K562 (cell line): ENCODE results near the gene LARP4B. TPM values are rescaled to one million over a fixed set of nuclear protein-coding genes. Genes with fewer than 3 reads are reported as not detected.

Source experiments
- EHMT2 ChIP-seq: fragments of 450-650 bp; IDR thresholded peaks from 2 replicates; pipeline ENCODE4 v1.6.1; 2018; ENCODE audit warnings: antibody characterized with exemption
- FOXA3 ChIP-seq, 2 experiments: fragments of 450-650 bp in 1 of 2; sonication (generic) in 1 of 2; formaldehyde crosslinking; IDR thresholded peaks in 1 of 2; conservative IDR thresholded peaks in 1 of 2; 2 replicates each; pipeline versions ENCODE4 v1.4.0 to v1.8.0; 2020 to 2022; ENCODE audit warnings: mild to moderate bottlenecking in 2 of 2, missing genetic modification reagents in 1 of 2
- KAT7 ChIP-seq: sonication (generic); formaldehyde crosslinking; IDR thresholded peaks from 2 replicates; pipeline ENCODE4 v1.8.0; 2022; ENCODE audit warnings: missing genetic modification reagents, mild to moderate bottlenecking, borderline replicate concordance
- KDM5B ChIP-seq: fragments of 200-600 bp; sonication (generic); IDR thresholded peaks from 2 replicates; pipeline ENCODE4 v1.6.1; 2012; ENCODE audit warnings: low read depth, mild to moderate bottlenecking, moderate library complexity, low read length, control low read depth, inconsistent platforms; ENCODE audit not compliant: insufficient replicate concordance
- NRF1 ChIP-seq, 2 experiments: fragments of 450-650 bp; IDR thresholded peaks in 1 of 2; conservative IDR thresholded peaks in 1 of 2; 2 replicates each; pipeline ENCODE4 v1.6.1; 2014; ENCODE audit warnings: mild to moderate bottlenecking in 2 of 2
- PTTG1 ChIP-seq: fragments of 450-650 bp; IDR thresholded peaks from 2 replicates; pipeline ENCODE4 v1.6.1; 2016; ENCODE audit warnings: low read depth, mild to moderate bottlenecking, missing genetic modification characterization, missing compliant biosample characterization
- RBFOX2 ChIP-seq: fragments of 200-400 bp; formaldehyde crosslinking; IDR thresholded peaks from 2 replicates; pipeline ENCODE4 v1.6.1; 2017; ENCODE audit warnings: low read depth, mild to moderate bottlenecking, low read length, moderate library complexity
- RFX7 ChIP-seq: fragments of 250-450 bp; sonication (Bioruptor Pico); IDR thresholded peaks from 2 replicates; pipeline ENCODE4 v1.5.1; 2021; ENCODE audit warnings: mild to moderate bottlenecking
- SMAD4 ChIP-seq: fragments of 250-450 bp; sonication (Bioruptor Pico); conservative IDR thresholded peaks from 2 replicates; pipeline ENCODE4 v1.8.0; 2021; ENCODE audit warnings: inconsistent platforms, mild to moderate bottlenecking, moderate library complexity
- SPI1 ChIP-seq: IDR thresholded peaks from 2 replicates; pipeline ENCODE4 v1.6.1; 2011; ENCODE audit warnings: low read depth, low read length, control low read depth, borderline replicate concordance
- USF1 ChIP-seq: sonication (generic); formaldehyde crosslinking; IDR thresholded peaks from 2 replicates; pipeline ENCODE4 v1.9.0; 2022; ENCODE audit warnings: mild to moderate bottlenecking, missing genetic modification reagents
- VEZF1 ChIP-seq: fragments of 200-800 bp; sonication (Bioruptor generic); IDR thresholded peaks from 2 replicates; pipeline ENCODE4 v1.6.1; 2017; ENCODE audit warnings: missing genetic modification characterization, missing compliant biosample characterization
- ZBTB33 ChIP-seq: sonication (generic); formaldehyde crosslinking; IDR thresholded peaks from 2 replicates; pipeline ENCODE4 v1.8.1; 2023; ENCODE audit warnings: mild to moderate bottlenecking, missing genetic modification reagents
- ZBTB7A ChIP-seq: IDR thresholded peaks from 2 replicates; pipeline ENCODE4 v1.6.1; 2011; ENCODE audit warnings: low read depth, mild to moderate bottlenecking, low read length, moderate library complexity, borderline replicate concordance; ENCODE audit not compliant: control insufficient read depth
- ZNF436 ChIP-seq: fragments of 250-450, 450-650 bp; sonication (Bioruptor Pico); formaldehyde crosslinking; IDR thresholded peaks from 2 replicates; pipeline ENCODE4 v1.7.0; 2020; ENCODE audit warnings: mild to moderate bottlenecking
- ZNF518B ChIP-seq: fragments of 250-450 bp; sonication (Bioruptor Pico); IDR thresholded peaks from 2 replicates; pipeline ENCODE4 v1.5.0; 2021; ENCODE audit warnings: mild to moderate bottlenecking, moderate library complexity
- ZNF785 ChIP-seq: fragments of 250-450 bp; sonication (Bioruptor Pico); IDR thresholded peaks from 2 replicates; pipeline ENCODE4 v1.4.0; 2020; ENCODE audit warnings: mild to moderate bottlenecking
- ZZZ3 ChIP-seq: fragments of 450-650 bp; IDR thresholded peaks from 2 replicates; pipeline ENCODE4 v1.6.1; 2016; ENCODE audit warnings: antibody characterized with exemption, mild to moderate bottlenecking, moderate library complexity
- polyA plus RNA-seq, 8 experiments: library from polyadenylated mRNA; depleted of rRNA in 4 of 8; stranded (reverse) in 5 of 8; unstranded in 3 of 8; fragments of >200 nt; fragmentation: Nextera tagmentation in 2 of 8; fragmentation: Illumina TruSeq in 1 of 8; extraction: Ambion mirVana in 2 of 8; extraction: Trizol in 1 of 8; gene quantifications; 2 replicates each; pipeline versions ENCODE4 v1.2.1 to v1.2.3, GENCODE V29; 2011 to 2014; ENCODE audit warnings: inconsistent platforms in 1 of 8, missing spikeins in 1 of 8
- total RNA-seq, 7 experiments: library from RNA; depleted of rRNA in 6 of 7; stranded (reverse); fragments of >200 nt in 6 of 7; fragmentation: Illumina TruSeq in 2 of 7; extraction: Trizol in 2 of 7; gene quantifications; 2 replicates each; pipeline versions ENCODE4 v1.2.1 to v1.2.3, GENCODE V29; 2011 to 2021; ENCODE audit warnings: low replicate concordance in 1 of 7

LARP4B gene
- total and polyA plus RNA-seq, 9 of the 15 experiments (the other 6 are each of a cell fraction or from before 2014, with no cell fraction given) = 11.8 to 130 (median 42.6) TPM

GRCh38 chr10:788796-789748 is 142.4 kb downstream of the LARP4B start (continued):
- TF ChIP-seq ZBTB7A (peak; percentile 50; the same call in 1 of the 2 replicates), FOXA3 (CRISPR knock-in tag; conservative IDR thresholded peaks at IDR 0.05 in 1 of 2, IDR thresholded peaks at IDR 0.05 in 1 of 2) (0 out of 4 replicates have a peak, but pooled peaks of 1 of the 2 experiments have one; percentile 51), ZNF785 (CRISPR knock-in tag) (no peak), VEZF1 (CRISPR knock-in tag) (peak; percentile 62), SMAD4 (0 out of 2 replicates have a peak, but pooled peaks have one; percentile 15), NRF1 (conservative IDR thresholded peaks at IDR 0.05 in 1 of 2, IDR thresholded peaks at IDR 0.05 in 1 of 2) (peak; percentile 88 to 90), USF1 (CRISPR knock-in tag) (0 out of 2 replicates have a peak, but pooled peaks have one; percentile 36), EHMT2 (no peak), KAT7 (no peak), RFX7 (CRISPR knock-in tag) (no peak), SPI1 (no peak), RBFOX2 (peak; percentile 65), KDM5B (peak; percentile 46), PTTG1 (tag) (no peak), ZBTB33 (CRISPR knock-in tag) (peak; percentile 79; the same call in 1 of the 2 replicates), ZNF518B (CRISPR knock-in tag) (no peak), ZZZ3 (no peak), ZNF436 (CRISPR knock-in tag) (no peak)
